Type B pancreatic cell (in vitro differentiated cells): ENCODE data around the gene FEZ2. TPM values are rescaled to one million over a fixed set of nuclear protein-coding genes. Genes with fewer than 3 reads are reported as not detected.
A peak's percentile ranks its signal among the peaks of the same experiment; 100 is the strongest.

Source experiments
- DNase-seq: peaks from one replicate; pipeline ENCODE4 v3.0.0; 2021; ENCODE audit warnings: mixed read lengths; ENCODE audit not compliant: unreplicated experiment; ENCODE audit errors: extremely low spot score
- H3K27ac Mint-ChIP-seq: 2 replicates; pipeline ENCODE4 v1.8.0; 2021; ENCODE audit warnings: mild to moderate bottlenecking, mixed read lengths
- H3K27me3 Mint-ChIP-seq: 2 replicates; pipeline ENCODE4 v1.8.0; 2021; ENCODE audit warnings: mixed read lengths
- H3K36me3 Mint-ChIP-seq: 2 replicates; pipeline ENCODE4 v1.8.0; 2021; ENCODE audit warnings: mixed read lengths
- H3K4me1 Mint-ChIP-seq: one replicate; pipeline ENCODE4 v1.8.0; 2021; ENCODE audit warnings: mixed read lengths; ENCODE audit not compliant: unreplicated experiment
- H3K4me3 Mint-ChIP-seq: 2 replicates; pipeline ENCODE4 v1.8.0; 2021; ENCODE audit warnings: mild to moderate bottlenecking, mixed read lengths
- H3K9me3 Mint-ChIP-seq: 2 replicates; pipeline ENCODE4 v1.8.0; 2021; ENCODE audit warnings: mixed read lengths
- CTCF ChIP-seq: fragments of 200-600 bp; sonication (generic); conservative IDR thresholded peaks from 2 replicates; pipeline ENCODE4 v1.5.0; 2021; ENCODE audit warnings: antibody characterized with exemption, mild to moderate bottlenecking
- total RNA-seq: library from RNA; stranded (reverse); gene quantifications from 2 replicates; pipeline ENCODE4 v1.2.1, GENCODE V29; 2021; ENCODE audit warnings: low replicate concordance

Gene FEZ2
- total RNA-seq, 1 donor from 2014 or later, result 34.4 TPM

GRCh38 chr2:36566887-36567286, 31.1 kb downstream of the FEZ2 start:
- DNase-seq, result no peak
- no peaks in the 10 kb centered on the region for H3K9me3 Mint-ChIP-seq
- no peak overlapping the region for H3K4me3 Mint-ChIP-seq
- H3K36me3 Mint-ChIP-seq, result peaks cover 30% of the 10 kb centered on the region
- H3K27ac Mint-ChIP-seq, result no peak overlapping the region
- no peak for TF ChIP-seq CTCF
- H3K27me3 Mint-ChIP-seq, result no peaks in the 10 kb centered on the region
- H3K4me1 Mint-ChIP-seq, result peaks cover 17% of the 10 kb centered on the region

- Mint-ChIP-seq H3K9me3 (no peaks in the 10 kb centered on the region), H3K27me3 (no peaks in the 10 kb centered on the region), H3K36me3 (peaks cover 35% of the 10 kb centered on the region), H3K4me3 (no peak overlapping the region), H3K27ac (no peak overlapping the region), H3K4me1 (peaks cover 23% of the 10 kb centered on the region)
- no peak for TF ChIP-seq CTCF
- no peak for DNase-seq
These were observed 32.3 kb downstream of the FEZ2 start for GRCh38 chr2:36565712-36566111.

- H3K9me3 Mint-ChIP-seq, result no peaks in the 10 kb centered on the region
- H3K4me3 Mint-ChIP-seq, result no peak overlapping the region
- peaks cover 25% of the 10 kb centered on the region for H3K4me1 Mint-ChIP-seq
- H3K27me3 Mint-ChIP-seq, result no peaks in the 10 kb centered on the region
- DNase-seq, result no peak
- peaks cover 40% of the 10 kb centered on the region for H3K36me3 Mint-ChIP-seq
- no peak for TF ChIP-seq CTCF
- H3K27ac Mint-ChIP-seq, result peak overlapping the region; percentile 30
These were observed 33.5 kb downstream of the FEZ2 start for GRCh38 chr2:36564377-36564930.

- Mint-ChIP-seq H3K4me3 (no peak overlapping the region), H3K9me3 (no peaks in the 10 kb centered on the region), H3K27ac (peak overlapping the region; percentile 50), H3K27me3 (no peaks in the 10 kb centered on the region), H3K36me3 (peaks cover 45% of the 10 kb centered on the region), H3K4me1 (peaks cover 22% of the 10 kb centered on the region)
- TF ChIP-seq CTCF, result no peak
- DNase-seq, result no peak
These were observed 34.9 kb downstream of the FEZ2 start for GRCh38 chr2:36562973-36563532.

- Mint-ChIP-seq H3K36me3 (peaks cover 45% of the 10 kb centered on the region), H3K27ac (peak overlapping the region; percentile 24), H3K27me3 (no peaks in the 10 kb centered on the region), H3K4me1 (peaks cover 22% of the 10 kb centered on the region), H3K4me3 (no peak overlapping the region), H3K9me3 (no peaks in the 10 kb centered on the region)
- no peak for TF ChIP-seq CTCF
- DNase-seq, result no peak
These were observed 35.7 kb downstream of the FEZ2 start for GRCh38 chr2:36562240-36562639.
